ENCODE results near the gene RTL10. TPM values are rescaled to one million over a fixed set of nuclear protein-coding genes. Genes with fewer than 3 reads are reported as not detected.
"Not testable (repeated sequence)": the region's sequence is repeated elsewhere in the genome, so short reads cannot be mapped to it uniquely, and the experiment has no call there.

RTL10 gene
- polyA plus RNA-seq, 12 donors: 9.6 to 19.7 (median 12.1) TPM; not detected in 1

DNA sequence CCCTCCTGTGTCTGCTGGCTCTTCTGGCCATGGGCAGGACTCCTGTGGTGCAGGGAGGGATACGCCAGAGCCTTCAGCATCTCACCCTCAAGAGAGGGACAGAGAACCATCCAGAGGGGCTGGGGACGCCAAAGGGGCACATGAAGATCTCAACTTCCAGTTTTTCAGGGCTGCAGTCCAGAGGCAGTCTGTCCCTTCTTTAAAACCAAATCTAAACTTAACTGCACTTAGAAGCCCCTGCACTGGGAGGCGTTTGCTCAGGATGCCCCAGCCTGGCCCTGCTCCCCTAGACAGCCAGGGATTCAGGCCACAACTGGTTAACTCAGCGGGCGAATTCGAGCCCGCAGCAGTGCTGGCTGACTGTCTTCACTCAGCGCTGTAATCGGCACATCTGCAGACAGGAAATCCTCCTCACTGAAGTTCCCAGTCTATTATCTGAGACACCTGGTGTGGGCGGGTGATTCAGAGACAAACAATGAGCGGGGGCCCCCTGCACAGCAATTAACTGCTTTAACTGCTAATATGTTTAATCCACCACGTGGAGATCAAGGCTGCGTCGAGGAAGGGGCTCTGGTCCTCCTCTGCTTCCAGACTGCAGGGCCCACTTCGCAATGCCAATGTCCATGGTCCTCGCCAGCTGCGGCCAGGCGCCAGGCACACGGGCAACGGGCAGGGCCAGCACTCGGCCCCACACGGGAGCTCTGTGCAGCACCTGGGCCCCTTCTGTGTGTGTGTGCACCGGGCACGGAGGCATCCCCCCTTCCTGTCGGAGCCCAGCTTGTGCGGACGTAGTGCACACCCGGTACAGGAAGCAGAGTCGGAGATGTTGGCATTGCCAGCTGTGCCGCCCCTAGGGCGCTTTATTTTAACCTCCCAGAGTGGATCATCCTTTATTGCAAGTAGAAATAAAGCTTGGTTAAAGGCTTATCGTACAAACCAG, 36.9 kb upstream of the RTL10 start:
- no peak for DNase-seq

DNA sequence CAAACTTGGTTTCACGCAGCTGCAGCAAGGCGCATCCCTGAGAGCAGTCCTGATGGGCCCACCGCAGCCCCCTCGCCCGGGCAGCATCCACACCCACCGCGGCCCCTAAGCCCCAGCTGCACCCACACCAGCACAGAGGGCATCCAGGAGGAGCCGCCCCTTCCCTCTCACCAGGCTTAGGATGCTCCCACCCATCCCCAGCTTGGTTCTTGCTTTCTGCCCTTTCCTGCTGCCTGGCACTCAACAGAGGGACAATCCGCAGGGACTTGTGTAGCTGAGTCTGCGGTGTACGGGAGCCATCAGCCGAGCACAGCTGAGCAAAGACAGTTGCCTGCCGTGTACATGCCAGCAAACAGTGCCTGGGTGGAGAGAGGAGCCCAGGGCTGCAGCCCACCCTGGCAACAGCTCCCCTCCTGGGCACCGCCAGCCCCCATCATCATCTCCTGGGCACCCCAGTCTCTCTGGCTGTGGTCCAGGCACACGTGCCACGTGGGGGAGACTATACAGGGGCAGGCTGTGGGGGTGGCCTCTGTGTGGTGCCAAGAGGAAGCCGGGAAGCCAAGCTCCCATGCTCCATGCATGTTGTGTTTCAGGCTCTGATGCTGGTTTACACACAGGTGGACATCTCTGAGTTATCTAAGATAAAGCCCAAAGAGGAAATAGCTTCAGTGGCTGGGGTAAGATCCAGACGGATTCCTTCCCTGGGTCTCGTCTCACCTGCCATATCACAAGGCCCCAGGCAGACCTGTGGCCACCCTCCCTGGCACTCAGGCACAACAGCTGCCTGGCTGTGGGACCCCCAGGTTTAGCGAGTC, 36.0 kb upstream of the RTL10 start:
- DNase-seq: no peak

DNA sequence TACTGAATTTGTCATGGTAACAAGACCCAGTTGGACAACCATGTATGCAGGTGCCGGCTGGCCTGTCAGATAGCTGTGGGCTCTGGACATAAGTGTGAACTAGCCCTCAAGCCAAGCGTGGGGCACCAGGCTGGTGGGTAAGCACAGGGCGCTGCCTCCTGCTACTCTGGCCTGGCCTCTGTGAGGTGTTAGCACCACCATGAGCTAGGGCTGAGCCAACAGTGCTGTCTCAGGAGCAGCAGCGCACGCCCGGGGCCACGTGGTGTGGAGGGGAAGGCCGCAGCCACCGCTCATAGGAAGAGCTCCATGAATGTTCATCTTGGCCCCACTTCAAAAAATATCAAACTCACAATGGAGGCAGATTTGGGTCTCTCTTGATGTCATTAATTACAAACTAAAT, 35.3 kb upstream of the RTL10 start:
- DNase-seq: no peak

DNA sequence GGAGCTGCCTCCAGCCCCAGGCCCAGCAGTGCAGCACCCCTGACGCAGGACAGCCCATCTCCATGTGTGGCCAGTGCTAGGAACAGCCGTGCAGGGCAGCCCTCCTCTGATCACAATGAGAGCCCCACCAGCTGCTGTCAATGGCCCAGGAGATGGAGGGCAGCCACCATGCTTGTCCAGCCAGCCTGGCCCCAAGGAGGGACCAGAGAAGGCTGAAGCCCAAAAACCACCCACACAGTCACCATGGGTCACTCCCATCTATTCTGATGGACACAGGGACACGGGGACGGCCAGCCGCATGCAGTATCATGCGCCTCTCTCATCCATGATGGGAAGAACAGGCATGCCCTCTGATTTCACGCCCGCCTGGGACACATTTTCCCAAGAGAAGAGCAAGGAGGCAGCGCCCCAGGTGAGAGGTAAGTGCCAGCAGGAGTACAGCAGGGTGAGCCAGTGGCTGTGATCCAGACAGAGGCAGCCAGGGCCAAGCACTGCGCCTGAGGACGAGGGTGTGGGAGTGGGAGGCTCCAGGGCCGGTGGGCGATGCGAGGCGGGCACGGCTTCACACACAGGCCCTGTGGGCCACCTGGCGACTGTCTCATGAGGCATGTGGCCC, 33.6 kb upstream of the RTL10 start:
- DNase-seq: no peak

DNA sequence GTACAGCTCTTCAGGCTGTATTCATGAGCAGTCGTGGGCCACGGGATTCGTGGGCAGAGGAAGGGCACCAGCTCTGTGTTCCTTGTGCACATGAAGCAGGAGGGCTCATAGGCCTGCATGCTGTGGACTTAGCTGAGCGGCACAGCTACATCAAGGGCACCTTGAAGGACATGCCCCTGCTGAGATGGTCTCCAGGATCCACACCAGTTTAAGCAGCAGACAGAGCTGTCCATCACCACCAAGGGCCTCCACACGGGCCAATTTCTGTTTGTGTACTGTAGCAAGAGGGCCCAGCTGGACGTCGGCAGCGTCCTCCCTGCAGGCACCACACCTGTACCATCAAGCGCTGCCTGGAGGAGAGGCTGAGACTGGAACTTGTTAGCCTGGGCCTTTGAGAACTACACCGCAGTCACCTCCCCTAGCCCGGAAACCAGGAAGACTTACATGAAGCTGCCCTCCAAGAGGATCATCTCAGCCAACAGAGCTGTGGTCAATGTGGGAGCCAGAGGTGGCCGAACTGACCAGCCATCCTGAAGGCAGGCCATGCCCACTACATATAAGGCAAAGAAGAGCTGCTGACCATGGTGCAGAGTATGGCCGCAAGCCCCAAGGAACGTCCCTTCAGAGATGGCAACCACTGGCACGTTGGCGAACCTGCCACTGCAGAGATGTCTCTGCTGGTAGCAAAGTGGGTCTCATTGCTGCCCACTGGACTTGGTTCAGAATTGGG, 32.7 kb upstream of the RTL10 start:
- no peak for DNase-seq

DNA sequence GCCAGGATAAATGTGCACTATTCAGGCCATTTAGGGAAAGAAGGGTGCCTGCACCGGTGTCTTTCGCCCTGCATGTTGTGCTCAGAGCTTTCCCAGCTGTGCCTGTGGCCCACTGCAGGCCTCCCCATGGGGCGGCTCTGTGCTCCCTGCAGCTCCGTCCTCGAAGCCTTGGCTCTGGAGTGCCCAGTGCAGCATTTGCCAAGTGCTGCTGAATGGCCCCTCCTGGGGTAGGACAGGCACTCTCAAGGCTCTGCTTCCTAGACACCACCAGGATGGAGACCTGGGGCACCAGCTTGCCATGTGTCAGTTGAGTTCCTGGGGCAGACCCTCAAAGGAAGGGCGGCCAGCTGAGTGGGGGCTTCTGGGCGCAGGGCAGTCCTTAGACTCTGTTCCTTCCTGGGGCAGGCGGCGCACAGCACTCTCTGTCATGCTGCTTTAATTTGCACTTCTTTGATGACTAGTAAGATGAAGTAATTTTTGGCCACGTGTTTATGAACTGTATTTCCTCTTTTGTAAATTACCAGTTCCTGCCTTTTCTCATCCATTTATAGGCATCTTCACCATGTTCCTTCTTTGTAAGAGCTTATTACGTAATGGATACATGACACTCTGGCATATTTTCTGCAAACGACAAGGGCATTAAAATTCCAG, 32.1 kb upstream of the RTL10 start:
- DNase-seq: no peak

DNA sequence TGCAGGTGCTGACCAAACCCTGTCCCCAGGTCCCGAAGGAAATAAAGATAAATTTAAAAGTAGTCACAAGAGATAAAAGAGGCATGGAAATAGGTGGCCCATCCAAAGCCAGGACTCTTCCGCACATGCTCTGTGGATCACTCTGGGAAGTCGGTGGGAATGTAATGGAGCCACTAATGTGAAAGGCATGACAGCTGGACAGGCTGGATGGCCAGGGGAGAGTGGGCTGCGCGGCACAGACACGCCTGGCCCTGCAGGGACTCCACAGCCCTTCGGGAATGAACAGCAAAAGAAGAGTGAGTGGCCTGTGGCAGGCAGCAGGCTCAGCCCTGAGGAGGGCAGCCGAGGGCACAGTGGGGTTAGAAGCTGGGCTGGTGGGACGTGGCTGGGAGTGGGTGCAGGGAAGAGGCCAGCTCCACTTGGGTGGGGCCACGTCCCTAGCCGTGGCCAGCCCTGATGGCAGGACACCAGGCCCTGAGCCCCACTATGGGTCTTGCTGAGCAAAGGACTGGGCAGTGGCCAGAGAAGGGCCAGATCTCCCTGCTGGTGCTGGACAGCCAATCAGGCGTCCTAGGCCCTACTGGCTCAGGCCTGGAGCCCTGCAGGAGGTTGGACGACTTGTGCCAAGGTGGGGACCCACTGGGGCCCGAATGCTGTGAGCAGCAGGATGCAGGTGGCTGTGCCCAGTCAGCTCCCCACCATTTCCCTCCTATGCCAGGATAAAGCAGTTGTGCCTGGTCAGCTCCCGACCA, 31.3 kb upstream of the RTL10 start:
- DNase-seq: no peak

DNA sequence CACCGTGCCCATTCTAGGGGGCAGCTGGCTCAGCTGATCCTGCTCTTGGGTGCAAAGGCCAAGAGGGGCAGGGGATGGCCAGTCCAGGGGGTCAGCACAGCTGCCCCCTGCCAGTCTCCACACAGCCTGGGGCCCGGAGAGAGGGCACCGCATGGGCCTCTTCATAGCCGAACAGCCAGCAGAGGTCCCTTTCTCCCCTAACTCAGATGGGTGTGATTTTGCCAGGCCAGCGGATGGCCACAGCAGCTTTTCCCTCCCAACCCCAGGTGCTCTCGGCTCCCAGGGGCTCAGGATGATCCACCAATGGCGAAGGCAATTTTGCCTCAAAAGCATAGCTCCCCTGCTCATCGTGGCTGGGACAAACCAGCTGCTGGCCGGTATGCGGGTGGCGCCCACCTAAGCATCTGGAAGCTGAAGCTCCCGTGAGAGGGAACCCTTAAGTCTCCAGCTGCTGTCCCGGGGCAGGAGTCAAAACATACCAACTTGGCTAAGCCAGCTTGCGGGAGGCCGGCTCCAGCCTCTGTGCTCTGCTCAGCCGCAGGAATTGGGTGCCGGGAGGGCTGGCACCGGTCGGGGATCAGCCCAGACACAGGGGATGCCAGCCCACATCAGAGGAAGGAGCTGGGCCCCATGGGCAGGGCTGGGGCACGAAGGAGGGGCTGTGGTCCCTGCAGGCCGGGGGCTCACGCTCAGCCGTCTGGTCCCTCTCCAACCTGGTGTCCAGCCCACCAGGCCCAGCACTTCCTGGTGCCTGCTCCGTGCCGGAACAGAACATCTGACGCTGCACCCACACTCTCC, 30.5 kb upstream of the RTL10 start:
- DNase-seq: no peak

DNA sequence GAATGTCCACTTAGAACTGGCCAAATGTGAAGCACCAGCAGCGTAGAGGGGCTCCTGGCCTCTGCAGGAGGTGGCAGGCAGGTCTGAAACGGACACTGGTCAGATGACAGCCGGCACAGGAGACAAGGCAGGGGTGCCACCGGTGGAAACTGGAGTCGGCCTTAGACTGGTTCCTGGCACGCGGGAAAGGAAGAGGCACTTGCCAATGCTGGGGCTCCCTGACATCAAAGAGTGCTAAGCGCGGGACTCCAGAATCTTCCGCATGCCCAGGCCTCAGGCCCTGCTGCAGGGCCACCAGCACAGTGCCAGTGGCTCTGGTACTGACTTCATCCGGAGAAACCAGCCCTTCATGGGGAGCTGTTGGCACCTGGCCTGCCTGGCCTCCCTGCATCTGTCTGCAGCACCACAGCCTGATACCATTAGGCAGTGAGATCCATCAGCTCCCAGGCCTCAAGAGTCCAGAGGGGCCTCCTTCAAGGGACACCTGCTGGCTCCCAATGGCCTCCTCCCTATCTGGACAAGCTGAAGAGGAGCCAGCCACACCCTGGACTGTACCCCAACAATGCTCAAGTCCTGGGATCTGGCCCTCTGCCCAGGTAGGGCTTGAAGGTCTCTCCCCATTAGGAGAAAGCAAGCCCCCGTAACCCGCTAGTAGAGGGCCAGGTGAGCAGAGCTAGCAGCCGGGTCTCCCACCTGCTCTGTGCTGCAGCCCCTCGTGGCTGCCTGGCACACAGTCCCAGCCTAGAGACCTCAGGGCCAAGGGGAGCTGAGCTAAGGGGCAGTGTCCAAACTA, 29.7 kb upstream of the RTL10 start:
- no peak for DNase-seq

DNA sequence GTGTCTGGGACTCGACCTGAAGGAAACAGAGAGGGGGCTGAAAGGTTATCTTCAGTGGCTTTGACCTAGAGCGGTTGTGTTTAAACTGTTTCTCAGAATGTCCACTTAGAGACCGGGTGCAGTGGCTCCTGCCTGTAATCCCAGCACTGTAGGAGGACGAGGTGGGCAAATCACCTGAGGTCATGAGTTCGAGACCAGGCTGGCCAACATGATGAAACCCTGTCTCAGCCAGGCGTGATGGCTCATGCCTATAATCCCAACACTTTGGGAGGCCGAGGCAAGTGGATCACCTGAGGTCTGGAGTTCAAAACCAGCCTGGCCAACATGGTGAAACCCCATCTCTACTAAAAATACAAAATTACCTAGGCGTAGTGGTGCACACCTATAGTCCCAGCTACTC, 28.8 kb upstream of the RTL10 start:
- DNase-seq: not testable (repeated sequence)

DNA sequence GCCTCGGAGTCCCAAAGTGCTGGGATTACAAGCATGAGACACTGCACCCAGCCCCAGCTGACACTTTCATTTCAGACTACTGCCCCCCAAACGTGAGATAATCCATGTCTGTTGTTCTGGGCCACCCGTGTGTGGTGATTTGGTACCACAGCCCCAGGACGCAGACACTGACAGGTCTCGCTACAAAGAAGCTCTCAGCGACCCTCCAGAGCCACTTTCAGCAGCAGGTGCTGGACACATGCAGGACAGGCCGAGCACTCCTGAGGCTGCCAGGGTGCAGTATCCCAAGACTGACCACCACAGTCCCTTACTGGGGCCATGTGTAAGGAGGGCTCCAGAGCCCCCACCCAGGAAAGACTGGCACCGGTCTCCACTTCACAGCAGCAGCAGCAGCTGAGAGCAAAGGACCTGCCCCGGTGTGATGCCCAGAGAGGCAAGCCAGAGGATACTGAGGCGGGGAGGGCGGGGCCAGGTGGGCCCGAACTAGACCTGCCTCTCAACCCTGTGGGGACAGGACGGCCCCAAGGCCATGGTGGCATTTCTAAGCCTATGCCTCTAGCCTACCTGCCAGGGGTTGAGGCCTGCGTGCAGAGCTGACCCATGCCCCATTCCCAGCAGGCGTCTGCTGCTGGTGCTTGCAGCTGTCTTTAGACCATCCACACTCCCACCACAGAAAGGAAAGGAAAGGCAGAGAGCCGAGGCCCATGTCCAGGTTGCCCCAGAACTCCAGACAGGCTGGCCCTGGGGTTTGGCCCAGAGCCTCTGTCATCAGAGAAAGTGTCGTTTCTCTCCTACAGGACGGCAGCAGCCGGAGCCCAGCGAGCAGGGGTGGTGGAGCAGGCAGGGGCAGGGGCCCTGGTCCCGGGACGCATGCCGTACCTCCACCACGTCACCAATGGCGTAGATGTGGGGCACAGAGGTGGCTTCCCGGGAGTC, 28.0 kb upstream of the RTL10 start:
- DNase-seq: no peak

DNA sequence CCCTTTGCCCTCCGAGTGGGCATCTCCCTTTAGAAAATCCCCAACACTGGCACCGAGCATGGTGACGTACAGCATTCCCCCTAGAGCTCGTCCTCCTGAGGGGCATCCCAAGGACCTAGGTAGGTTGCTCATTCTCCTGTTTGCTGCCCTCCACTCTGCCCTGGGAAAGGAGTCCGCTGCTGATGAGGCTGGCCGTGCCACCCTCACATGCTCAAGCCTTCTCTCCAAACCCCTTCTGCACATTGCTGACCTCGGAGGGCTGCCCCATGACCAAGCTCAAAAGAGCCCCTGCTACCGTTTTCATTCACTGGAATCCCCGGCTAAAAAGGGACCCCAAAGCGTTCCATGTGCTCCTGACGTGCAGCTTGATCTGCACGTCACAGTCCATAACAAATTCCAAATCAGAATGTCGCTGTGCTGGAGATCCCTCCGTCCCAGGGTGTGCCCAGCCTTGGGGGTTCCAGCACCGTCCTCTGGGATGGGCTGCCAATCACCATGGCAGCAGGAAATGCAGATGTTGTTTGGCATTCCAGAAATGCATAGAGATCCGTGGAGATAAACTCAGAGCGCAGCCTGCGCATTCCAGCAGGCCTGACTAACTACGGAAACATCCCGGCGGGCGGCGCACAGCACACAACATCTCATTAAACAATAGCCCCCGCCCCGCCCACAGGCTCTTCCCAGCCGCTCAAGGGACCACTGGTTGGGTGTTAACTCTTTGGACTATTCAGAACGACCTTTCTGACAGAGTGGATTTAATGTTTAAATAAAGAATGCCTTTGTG, 26.3 kb upstream of the RTL10 start:
- peak; percentile 72 for DNase-seq

DNA sequence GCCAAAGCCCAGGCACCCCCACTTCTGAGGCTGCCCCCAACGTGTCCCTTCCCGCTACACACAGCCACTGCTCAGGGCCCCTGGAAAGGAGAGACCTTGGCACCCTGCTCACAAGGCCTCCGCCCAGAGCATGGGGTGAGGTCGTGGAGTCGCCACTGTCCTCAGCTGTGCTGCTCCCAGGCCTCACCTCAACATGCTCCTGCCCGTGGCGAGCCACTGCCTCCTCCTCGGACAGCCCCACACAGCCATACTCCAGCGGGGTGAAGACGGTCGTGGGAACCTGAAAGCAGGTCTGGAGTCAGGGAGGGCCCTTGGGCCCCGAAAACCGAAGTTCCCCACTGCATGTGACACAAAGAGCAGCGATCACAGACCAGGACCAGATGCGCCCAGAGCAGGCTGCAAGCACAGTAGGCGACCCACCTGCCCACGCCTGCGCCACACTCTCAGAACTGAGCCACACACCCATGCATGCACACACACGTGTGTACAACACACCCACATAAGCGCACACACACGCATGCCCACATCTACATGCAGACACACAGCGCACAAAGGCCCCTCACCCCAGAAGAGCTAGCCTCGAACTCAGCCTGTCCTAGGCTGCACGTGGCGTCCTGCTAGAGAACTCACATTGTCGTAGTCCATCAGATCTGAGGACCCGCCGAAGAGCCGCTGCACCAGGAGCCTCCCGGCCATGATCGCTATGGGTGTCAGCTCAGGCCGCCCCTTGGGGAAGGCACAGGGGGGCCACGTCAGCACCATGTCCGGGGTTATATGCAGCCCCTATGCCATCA, 25.5 kb upstream of the RTL10 start:
- no peak for DNase-seq

DNA sequence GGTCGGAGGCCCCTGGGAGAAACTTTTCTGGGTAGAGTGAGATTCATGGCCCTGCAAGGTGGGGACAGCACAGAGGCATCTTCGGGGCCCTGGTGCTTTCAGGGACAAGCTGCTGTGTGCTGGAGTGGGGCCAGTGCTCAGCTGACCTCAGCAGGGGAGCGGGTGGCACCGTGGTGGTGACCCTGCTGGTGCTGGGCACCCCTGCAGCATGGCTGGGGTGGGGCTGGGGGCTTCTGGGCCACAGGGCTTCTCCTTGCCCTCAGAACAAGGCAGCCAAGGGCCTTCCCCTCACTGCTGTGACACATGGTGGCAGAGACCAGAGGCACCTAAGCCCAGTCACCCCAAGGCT, 24.9 kb upstream of the RTL10 start:
- DNase-seq: no peak

DNA sequence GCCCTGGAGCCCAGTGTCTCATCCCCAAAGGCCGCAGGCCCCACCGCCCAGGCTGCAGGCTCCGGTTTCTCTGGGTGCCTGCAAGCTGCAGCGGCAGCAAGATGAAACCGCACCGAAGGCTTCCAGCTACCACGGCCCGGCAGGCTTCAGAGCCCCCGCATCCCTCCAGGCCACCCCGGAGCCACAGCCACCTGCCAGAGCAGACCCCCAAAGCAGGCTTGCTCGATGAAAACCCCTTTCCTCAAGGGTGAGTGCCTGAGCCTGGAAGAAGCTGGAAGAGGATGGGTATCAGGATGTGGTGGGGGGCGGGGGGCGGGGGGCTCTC, 24.5 kb upstream of the RTL10 start:
- DNase-seq: no peak

Measured in muscle of arm (tissue), 12 donors.